Testis (tissue), 2 donors: ENCODE results near the gene TRIM27.
"Not testable (repeated sequence)": the region's sequence is repeated elsewhere in the genome, so short reads cannot be mapped to it uniquely, and the experiment has no call there.

Source experiments
- CTCF ChIP-seq, 3 experiments: fragments of 450-650 bp in 2 of 3; fragments of 200-600 bp in 1 of 3; sonication (generic) in 1 of 3; IDR thresholded peaks; one replicate each; pipeline ENCODE4 v1.5.1; 2016 to 2019; ENCODE audit warnings: antibody characterized with exemption in 3 of 3, mild to moderate bottlenecking in 2 of 3, moderate library complexity in 1 of 3
- POLR2A ChIP-seq: fragments of 450-650 bp; IDR thresholded peaks from one replicate; pipeline ENCODE4 v1.6.1; 2017; ENCODE audit warnings: antibody characterized with exemption, mild to moderate bottlenecking, moderate library complexity

- TF ChIP-seq CTCF (IDR thresholded peaks at IDR 0.05); POLR2A: not testable (repeated sequence)
Observed at GRCh38 chr6:28957795-28958314, 34.1 kb upstream of the TRIM27 start.
